GM12864 (cell line): Measurements from ENCODE around the gene B3GAT3.

Experiments used
- DNase-seq: peaks from one replicate; pipeline ENCODE4 v3.0.0-alpha.2; 2011; ENCODE audit warnings: low read depth
- H3K4me3 ChIP-seq: 2 replicates; pipeline ENCODE4 v1.5.1; 2011; ENCODE audit warnings: mild to moderate bottlenecking, low read depth, low read length, control low read depth
- CTCF ChIP-seq: IDR thresholded peaks from 2 replicates; pipeline ENCODE4 v1.5.1; 2011; ENCODE audit warnings: low read depth, mild to moderate bottlenecking, moderate library complexity, low read length, control low read depth, inconsistent platforms; ENCODE audit errors: missing control alignments

Gene B3GAT3

GRCh38 chr11:62602141-62603071 is 19.4 kb downstream of the B3GAT3 start:
- peak overlapping the region; percentile 57 for H3K4me3 ChIP-seq
- TF ChIP-seq CTCF, result no peak
- no peak for DNase-seq

- no peak for TF ChIP-seq CTCF
- DNase-seq, result peak; percentile 97
- peak within 1 kb of the TSS; percentile 95 for H3K4me3 ChIP-seq
Observed at GRCh38 chr11:62601372-62602140, 20.2 kb downstream of the B3GAT3 start, which contains the start of gene MTA2. Gene MTA2 (minus strand): TSS chr11:62601865. CDS start chr11:62601450, 415 bp downstream.

GRCh38 chr11:62601122-62601371 is 20.7 kb downstream of the B3GAT3 start:
- no peak for TF ChIP-seq CTCF
- H3K4me3 ChIP-seq, result peak overlapping the region; percentile 95
- DNase-seq, result no peak

GRCh38 chr11:62600367-62601121 is 21.2 kb downstream of the B3GAT3 start:
- H3K4me3 ChIP-seq, result peak overlapping the region; percentile 95
- TF ChIP-seq CTCF, result no peak
- DNase-seq, result no peak

GRCh38 chr11:62599901-62600300 is 21.9 kb downstream of the B3GAT3 start:
- H3K4me3 ChIP-seq, result peak overlapping the region; percentile 95
- DNase-seq, result no peak
- TF ChIP-seq CTCF, result no peak

- DNase-seq, result peak; percentile 99
- TF ChIP-seq CTCF, result no peak
- peak overlapping the region; percentile 95 for H3K4me3 ChIP-seq
Observed at GRCh38 chr11:62599069-62599696, 22.6 kb downstream of the B3GAT3 start.
